IMR-90 (cell line): ENCODE data around the gene POLR1E. TPM values are rescaled to one million over a fixed set of nuclear protein-coding genes. Genes with fewer than 3 reads are reported as not detected.

Experiments
- ATAC-seq: fragments of 200-7000 bp; cut with Tn5 transposase; 2 replicates; pipeline ENCODE4 v1.9.1; 2020; ENCODE audit warnings: low read depth, mild to moderate bottlenecking, moderate library complexity
- BruUV-seq: library from RNA; stranded (reverse); fragments of 400-500 nt; replicated peaks from 2 replicates; lab custom pipeline; 2021; lab: Mats Ljungman, UMichigan
- CTCF ChIA-PET: fragments of 300-600 bp; formaldehyde crosslinking; extraction: SDS; loops from one replicate; lab custom pipeline; 2021; ENCODE audit warnings: antibody characterized with exemption; lab: Yijun Ruan, JAX
- POLR2A ChIA-PET: fragments of 300-600 bp; sonication (Branson Sonifier 250); formaldehyde crosslinking; loops from one replicate; lab custom pipeline; 2022; ENCODE audit warnings: antibody characterized with exemption; ENCODE audit not compliant: unreplicated experiment; lab: Charles Lee
- DNase-seq: peaks from one replicate; pipeline ENCODE4 v3.0.0; 2013
- H2AFZ ChIP-seq: replicated peaks from 2 replicates; pipeline ENCODE3; 2013; ENCODE audit warnings: low read length, mild to moderate bottlenecking; ENCODE audit not compliant: poor library complexity
- H2AK5ac ChIP-seq: 2 replicates; pipeline ENCODE4 v1.6.1; 2013; ENCODE audit warnings: low read depth, low read length, inconsistent platforms
- H2AK9ac ChIP-seq: replicated peaks from 2 replicates; pipeline ENCODE3; 2013; ENCODE audit warnings: mild to moderate bottlenecking, low read depth, low read length, moderate library complexity; ENCODE audit not compliant: poor library complexity
- H2BK120ac ChIP-seq: 2 replicates; pipeline ENCODE4 v1.6.1; 2013; ENCODE audit warnings: low read depth, low read length, inconsistent platforms
- H2BK15ac ChIP-seq: 3 replicates; pipeline ENCODE4 v1.6.1; 2013; ENCODE audit warnings: low read depth, low read length, inconsistent platforms
- H2BK20ac ChIP-seq: 2 replicates; pipeline ENCODE4 v1.6.1; 2013; ENCODE audit warnings: low read depth, mild to moderate bottlenecking, inconsistent platforms, low read length, moderate library complexity
- H2BK5ac ChIP-seq: 2 replicates; pipeline ENCODE4 v1.6.1; 2013; ENCODE audit warnings: mild to moderate bottlenecking, low read depth, low read length, inconsistent platforms; ENCODE audit not compliant: poor library complexity, severe bottlenecking
- H3K14ac ChIP-seq: replicated peaks from 2 replicates; pipeline ENCODE4 v1.6.1; 2013; ENCODE audit warnings: low read depth, low read length, inconsistent platforms
- H3K18ac ChIP-seq: 2 replicates; pipeline ENCODE4 v1.6.1; 2013; ENCODE audit warnings: low read depth, low read length, control low read depth
- H3K23ac ChIP-seq: 2 replicates; pipeline ENCODE4 v1.6.1; 2013; ENCODE audit warnings: low read depth, low read length, inconsistent platforms
- H3K27ac ChIP-seq: 2 replicates; pipeline ENCODE4 v1.5.1; 2013; ENCODE audit warnings: mild to moderate bottlenecking, control low read depth, low read length; ENCODE audit not compliant: insufficient read depth
- H3K27me3 ChIP-seq: 2 replicates; pipeline ENCODE4 v1.6.1; 2013; ENCODE audit warnings: low read length; ENCODE audit not compliant: control insufficient read depth, insufficient read depth
- H3K36me3 ChIP-seq: 2 replicates; pipeline ENCODE4 v1.6.1; 2013; ENCODE audit warnings: low read length, mixed read lengths; ENCODE audit not compliant: control insufficient read depth, insufficient read depth
- H3K4ac ChIP-seq: 2 replicates; pipeline ENCODE4 v1.6.1; 2013; ENCODE audit warnings: low read depth, low read length, inconsistent platforms
- H3K4me1 ChIP-seq: 2 replicates; pipeline ENCODE4 v1.6.1; 2013; ENCODE audit warnings: low read length, mixed read lengths; ENCODE audit not compliant: control insufficient read depth, insufficient read depth
- H3K4me2 ChIP-seq: 2 replicates; pipeline ENCODE4 v1.6.1; 2013; ENCODE audit warnings: low read depth, mild to moderate bottlenecking, control low read depth, low read length, moderate library complexity
- H3K4me3 ChIP-seq: 2 replicates; pipeline ENCODE4 v1.5.1; 2013; ENCODE audit warnings: low read depth, mild to moderate bottlenecking, control low read depth, low read length, moderate library complexity; ENCODE audit not compliant: insufficient read depth
- H3K56ac ChIP-seq: 2 replicates; pipeline ENCODE4 v1.6.1; 2013; ENCODE audit warnings: low read length, inconsistent platforms; ENCODE audit not compliant: insufficient read depth; ENCODE audit errors: extremely low read depth
- H3K79me1 ChIP-seq, 2 experiments: 2 replicates each; pipeline ENCODE4 v1.6.1; 2013; ENCODE audit warnings: low read length in 2 of 2, inconsistent platforms in 1 of 2, low read depth in 1 of 2
- H3K9ac ChIP-seq: 2 replicates; pipeline ENCODE4 v1.6.1; 2013; ENCODE audit warnings: low read depth, low read length, control low read depth
- H3K9me1 ChIP-seq: 2 replicates; pipeline ENCODE4 v1.6.1; 2013; ENCODE audit warnings: low read length, inconsistent platforms; ENCODE audit not compliant: insufficient read depth
- H3K9me3 ChIP-seq: 2 replicates; pipeline ENCODE4 v1.6.1; 2013; ENCODE audit warnings: low read length; ENCODE audit not compliant: control insufficient read depth, insufficient read depth
- H4K20me1 ChIP-seq: 2 replicates; pipeline ENCODE4 v1.6.1; 2013; ENCODE audit warnings: low read length, inconsistent platforms; ENCODE audit not compliant: insufficient read depth
- H4K5ac ChIP-seq: 2 replicates; pipeline ENCODE4 v1.6.1; 2013; ENCODE audit warnings: mild to moderate bottlenecking, low read depth, low read length, control low read depth
- H4K8ac ChIP-seq, 2 experiments: 2 replicates each; pipeline ENCODE4 v1.6.1; 2013; ENCODE audit warnings: low read depth in 2 of 2, low read length in 2 of 2, control low read depth in 1 of 2, inconsistent platforms in 1 of 2
- H4K91ac ChIP-seq: 2 replicates; pipeline ENCODE4 v1.6.1; 2013; ENCODE audit warnings: low read depth, low read length, inconsistent platforms; ENCODE audit not compliant: insufficient read depth
- BHLHE40 ChIP-seq: fragments of 150-350 bp; IDR thresholded peaks from 2 replicates; pipeline ENCODE4 v1.6.1; 2016; ENCODE audit warnings: mild to moderate bottlenecking, low read depth, low read length
- CEBPB ChIP-seq: IDR thresholded peaks from 2 replicates; pipeline ENCODE4 v1.6.1; 2012; ENCODE audit warnings: low read depth, low read length, improper control_type of control experiment
- CHD1 ChIP-seq: IDR thresholded peaks from 2 replicates; pipeline ENCODE4 v1.6.1; 2012; ENCODE audit warnings: low read depth, low read length, improper control_type of control experiment
- CTCF ChIP-seq: conservative IDR thresholded peaks from 2 replicates; pipeline ENCODE4 v1.5.1; 2012; ENCODE audit warnings: mild to moderate bottlenecking, low read depth, low read length, improper control_type of control experiment
- ELK1 ChIP-seq: fragments of 150-350 bp; IDR thresholded peaks from 2 replicates; pipeline ENCODE4 v1.6.1; 2016; ENCODE audit warnings: low read depth, mild to moderate bottlenecking, low read length, moderate library complexity, borderline replicate concordance
- FOS ChIP-seq: fragments of 150-350 bp; IDR thresholded peaks from 2 replicates; pipeline ENCODE4 v1.6.1; 2016; ENCODE audit warnings: low read depth, low read length
- MAFK ChIP-seq: IDR thresholded peaks from 2 replicates; pipeline ENCODE4 v1.6.1; 2012; ENCODE audit warnings: low read depth, low read length, improper control_type of control experiment
- MAZ ChIP-seq: IDR thresholded peaks from 2 replicates; pipeline ENCODE4 v1.6.1; 2012; ENCODE audit warnings: low read depth, mild to moderate bottlenecking, low read length, improper control_type of control experiment, moderate library complexity, borderline replicate concordance
- MXI1 ChIP-seq: IDR thresholded peaks from 2 replicates; pipeline ENCODE4 v1.6.1; 2012; ENCODE audit warnings: low read depth, mild to moderate bottlenecking, low read length, moderate library complexity, borderline replicate concordance
- NFE2L2 ChIP-seq: fragments of 150-350 bp; IDR thresholded peaks from 2 replicates; pipeline ENCODE4 v1.6.1; 2016; ENCODE audit warnings: low read depth, mild to moderate bottlenecking, low read length
- POLR2A ChIP-seq: IDR thresholded peaks from 2 replicates; pipeline ENCODE4 v1.6.1; 2012; ENCODE audit warnings: mild to moderate bottlenecking, low read depth, low read length
- RAD21 ChIP-seq: IDR thresholded peaks from 2 replicates; pipeline ENCODE4 v1.6.1; 2012; ENCODE audit warnings: low read length, improper control_type of control experiment
- RCOR1 ChIP-seq: IDR thresholded peaks from 2 replicates; pipeline ENCODE4 v1.6.1; 2012; ENCODE audit warnings: mild to moderate bottlenecking, low read length, improper control_type of control experiment; ENCODE audit not compliant: insufficient replicate concordance
- RFX5 ChIP-seq: IDR thresholded peaks from 2 replicates; pipeline ENCODE4 v1.8.0; 2012; ENCODE audit warnings: low read depth, mild to moderate bottlenecking, low read length, moderate library complexity
- SMC3 ChIP-seq: fragments of 150-350 bp; IDR thresholded peaks from 2 replicates; pipeline ENCODE4 v1.6.1; 2016; ENCODE audit warnings: low read depth, mild to moderate bottlenecking, antibody characterized with exemption, low read length, moderate library complexity
- USF2 ChIP-seq: fragments of 150-350 bp; IDR thresholded peaks from 2 replicates; pipeline ENCODE4 v1.6.1; 2017; ENCODE audit warnings: mild to moderate bottlenecking, antibody characterized with exemption, low read length, low read depth
- WGBS, 2 experiments: methylation state at CpG; one replicate each; pipeline versions ENCODE4 v1.1.5 to v1.1.7; 2013; ENCODE audit warnings: missing lambda C conversion rate in 2 of 2; ENCODE audit not compliant: insufficient read length in 1 of 2; ENCODE audit errors: extremely low coverage in 2 of 2; 5-methylcytosine and 5-hydroxymethylcytosine counted together
- dilution Hi-C: fragments of 300-500 bp; cut with HindIII; formaldehyde crosslinking; loops from one replicate; pipeline ENCODE4 v1.14.3; 2018; ENCODE audit warnings: low sequenced_read_pairs; ENCODE audit not compliant: unreplicated experiment
- in situ Hi-C: fragments of 300-500 bp; cut with MboI; formaldehyde crosslinking; loops from 3 replicates; pipeline ENCODE4 v1.14.3; 2019; ENCODE audit warnings: low sequenced_read_pairs, inconsistent platforms, mixed read lengths
- intact Hi-C: fragments of 100-400 bp; cut with micrococcal nuclease; formaldehyde crosslinking; loops from 2 replicates; pipeline ENCODE4 v1.10.0; 2022
- polyA plus RNA-seq, 3 experiments: library from polyadenylated mRNA; depleted of rRNA; stranded (reverse); fragments of >200 nt; gene quantifications; 2 replicates each; pipeline ENCODE4 v1.2.3, GENCODE V29; 2012; ENCODE audit warnings: low replicate concordance in 1 of 3
- total RNA-seq: library from RNA; depleted of rRNA; stranded (reverse); fragments of >200 nt; gene quantifications from 2 replicates; pipeline ENCODE4 v1.2.3, GENCODE V29; 2012

Gene POLR1E
- total and polyA plus RNA-seq, 2 of the 4 experiments (the other 2 are of a cell fraction) = 48.0 to 71.9 TPM

GRCh38 chr9:37520641-37521040 is 34.9 kb downstream of the POLR1E start:
- Histone ChIP-seq H3K36me3 (peaks cover 35% of the 10 kb centered on the region), H4K91ac (no peak overlapping the region), H2BK120ac (no peak overlapping the region), H2AK9ac (no peak overlapping the region), H2AFZ (no peak overlapping the region), H2BK15ac (no peak overlapping the region), H4K8ac (no peak overlapping the region), H3K4me1 (no peaks in the 10 kb centered on the region), H3K4me3 (no peak overlapping the region), H3K9ac (no peak overlapping the region), H3K4me2 (no peak overlapping the region), H3K27me3 (no peaks in the 10 kb centered on the region), H3K9me3 (no peaks in the 10 kb centered on the region), H3K14ac (no peak overlapping the region), H4K20me1 (no peaks in the 10 kb centered on the region), H3K23ac (no peak overlapping the region), H3K4ac (no peak overlapping the region), H2AK5ac (no peak overlapping the region), H3K56ac (no peak overlapping the region), H3K79me1 (no peaks in the 10 kb centered on the region), H3K18ac (no peak overlapping the region), H2BK20ac (no peak overlapping the region), H2BK5ac (no peak overlapping the region), H3K9me1 (0 out of 2 replicates have a peak, but pooled peaks cover 6% of the 10 kb centered on the region), H3K27ac (no peak overlapping the region), H4K5ac (no peak overlapping the region)
- DNase-seq = no peak
- 90% methylated on average over 2 of the region's 3 CpGs; no CpG with 5 or more reads in 1 of the 2 experiments for WGBS, 2 experiments
- dilution Hi-C loops = no loop called here
- in situ Hi-C loops = no loop called here
- intact Hi-C loops = no loop called here
- no TSS peak for BruUV-seq
- ChIA-PET CTCF (no interaction called here), POLR2A (no interaction called here)
- no peak for ATAC-seq
- TF ChIP-seq MXI1 = no peak
- TF ChIP-seq RAD21 = no peak
- no peak for TF ChIP-seq CEBPB
- no peak for TF ChIP-seq USF2
- TF ChIP-seq CTCF = no peak
- TF ChIP-seq FOS = no peak
- TF ChIP-seq ELK1 = no peak
- TF ChIP-seq RCOR1 = no peak
- TF ChIP-seq RFX5 = no peak
- TF ChIP-seq CHD1 = no peak
- TF ChIP-seq SMC3 = no peak
- no peak for TF ChIP-seq MAZ
- TF ChIP-seq BHLHE40 = no peak
- TF ChIP-seq NFE2L2 = no peak
- no peak for TF ChIP-seq MAFK
- no peak for TF ChIP-seq POLR2A
